Endothelial cell of umbilical vein (primary cell): ENCODE results near the gene SPRED1. TPM values are rescaled to one million over a fixed set of nuclear protein-coding genes. Genes with fewer than 3 reads are reported as not detected.

Source experiments
- BruUV-seq: library from RNA; stranded (reverse); fragments of 400-500 nt; replicated peaks from 2 replicates; lab custom pipeline; 2021; lab: Mats Ljungman, UMichigan
- CTCF ChIA-PET: fragments of 300-600, 350-600 bp; sonication (Branson Sonifier 250); formaldehyde crosslinking; loops from one replicate; lab custom pipeline; 2021; ENCODE audit warnings: antibody characterized with exemption, inconsistent platforms; lab: Charles Lee
- POLR2A ChIA-PET: fragments of 300-600, 350-600 bp; sonication (Branson Sonifier 250); formaldehyde crosslinking; loops from one replicate; lab custom pipeline; 2021; ENCODE audit warnings: antibody characterized with exemption, inconsistent platforms; lab: Charles Lee
- DNase-seq: peaks from one replicate; pipeline ENCODE4 v3.0.0-alpha.2; 2011; ENCODE audit warnings: low read depth, low spot score
- FAIRE-seq: peaks from 2 replicates; lab custom pipeline; 2011; peaks lifted over from hg19 to GRCh38; lab: Jason Lieb, UNC
- H2AFZ ChIP-seq: 2 replicates; pipeline ENCODE4 v1.6.0; 2012; ENCODE audit warnings: low read depth, low read length, control low read depth, inconsistent platforms
- H3K27ac ChIP-seq: 2 replicates; pipeline ENCODE4 v1.5.1; 2011; ENCODE audit warnings: low read depth, mild to moderate bottlenecking, control low read depth, low read length, moderate library complexity; ENCODE audit not compliant: insufficient read depth
- H3K27me3 ChIP-seq, 2 experiments: 2 replicates each; pipeline versions ENCODE4 v1.6.0 to v1.6.1; 2011; ENCODE audit warnings: low read length in 2 of 2, mixed read lengths in 1 of 2; ENCODE audit not compliant: control insufficient read depth in 2 of 2, insufficient read depth in 2 of 2
- H3K36me3 ChIP-seq, 2 experiments: 2 replicates in 1 of 2; 3 replicates in 1 of 2; pipeline ENCODE4 v1.5.1; 2011; ENCODE audit warnings: low read length in 2 of 2, mild to moderate bottlenecking in 1 of 2, moderate library complexity in 1 of 2; ENCODE audit not compliant: control insufficient read depth in 2 of 2, insufficient read depth in 2 of 2; ENCODE audit errors: extremely low read depth in 1 of 2
- H3K4me1 ChIP-seq: 3 replicates; pipeline ENCODE4 v1.5.1; 2011; ENCODE audit warnings: mild to moderate bottlenecking, low read length; ENCODE audit not compliant: control insufficient read depth, insufficient read depth; ENCODE audit errors: extremely low read depth
- H3K4me2 ChIP-seq: 2 replicates; pipeline ENCODE4 v1.6.1; 2011; ENCODE audit warnings: low read length, control low read depth, mixed read lengths; ENCODE audit not compliant: insufficient read depth
- H3K4me3 ChIP-seq, 3 experiments: fragments of 200-600 bp in 1 of 3; sonication (generic), shearing (Covaris generic) in 1 of 3; replicated peaks in 1 of 3; 2 replicates each; pipeline ENCODE4 v1.5.1; 2011 to 2016; ENCODE audit warnings: control low read depth in 3 of 3, low read length in 3 of 3, mild to moderate bottlenecking in 2 of 3, inconsistent platforms in 1 of 3, low read depth in 1 of 3, moderate library complexity in 1 of 3; ENCODE audit not compliant: insufficient read depth in 1 of 3
- H3K79me2 ChIP-seq: 2 replicates; pipeline ENCODE4 v1.6.0; 2012; ENCODE audit warnings: low read length, inconsistent platforms; ENCODE audit not compliant: control insufficient read depth, insufficient read depth
- H3K9ac ChIP-seq: replicated peaks from 2 replicates; pipeline ENCODE3; 2011; ENCODE audit warnings: low read length, control low read depth; ENCODE audit not compliant: insufficient read depth; ENCODE audit errors: extremely low read depth
- H3K9me1 ChIP-seq: replicated peaks from 3 replicates; pipeline ENCODE4 v1.6.0; 2011; ENCODE audit warnings: mild to moderate bottlenecking, low read length; ENCODE audit not compliant: control insufficient read depth, insufficient read depth; ENCODE audit errors: extremely low read depth
- H3K9me3 ChIP-seq: replicated peaks from 2 replicates; pipeline ENCODE4 v1.5.1; 2012; ENCODE audit warnings: low read length, inconsistent platforms; ENCODE audit not compliant: control insufficient read depth, insufficient read depth
- H4K20me1 ChIP-seq: replicated peaks from 2 replicates; pipeline ENCODE3; 2011; ENCODE audit warnings: mild to moderate bottlenecking, low read length; ENCODE audit not compliant: control insufficient read depth, insufficient read depth; ENCODE audit errors: extremely low read depth
- EZH2 ChIP-seq: IDR thresholded peaks from 2 replicates; pipeline ENCODE4 v1.6.1; 2012; ENCODE audit warnings: borderline replicate concordance, low read depth, mild to moderate bottlenecking, moderate library complexity, low read length, inconsistent platforms; ENCODE audit not compliant: severe bottlenecking
- FOS ChIP-seq: IDR thresholded peaks from 2 replicates; pipeline ENCODE4 v1.6.1; 2011; ENCODE audit warnings: mild to moderate bottlenecking, low read length, moderate library complexity, borderline replicate concordance; ENCODE audit not compliant: insufficient read depth
- GATA2 ChIP-seq: IDR thresholded peaks from 2 replicates; pipeline ENCODE4 v1.7.0; 2011; ENCODE audit warnings: low read depth, mild to moderate bottlenecking, moderate library complexity, mixed read lengths, low read length; ENCODE audit not compliant: insufficient read length, insufficient read depth
- JUN ChIP-seq: IDR thresholded peaks from 2 replicates; pipeline ENCODE4 v1.6.1; 2011; ENCODE audit warnings: borderline replicate concordance, low read depth; ENCODE audit not compliant: insufficient read length, insufficient read depth
- MYC ChIP-seq: IDR thresholded peaks from one replicate; pipeline ENCODE4 v1.6.1; 2011; ENCODE audit warnings: mild to moderate bottlenecking, low read depth, low read length
- POLR2A ChIP-seq: IDR thresholded peaks from 2 replicates; pipeline ENCODE4 v1.6.1; 2012; ENCODE audit warnings: low read depth, mild to moderate bottlenecking, control low read depth, low read length
- POLR2AphosphoS5 ChIP-seq: IDR thresholded peaks from 2 replicates; pipeline ENCODE4 v1.6.1; 2012; ENCODE audit warnings: low read depth, mild to moderate bottlenecking, control low read depth, low read length, moderate library complexity; ENCODE audit not compliant: insufficient read depth
- dilution Hi-C: fragments of 300-500 bp; cut with MboI; formaldehyde crosslinking; loops from one replicate; pipeline ENCODE4 v1.15.0; 2019; ENCODE audit warnings: low sequenced_read_pairs; ENCODE audit not compliant: extremely low pct_ligation_motif_present
- intact Hi-C: fragments of 100-400 bp; cut with micrococcal nuclease; formaldehyde crosslinking; loops from one replicate; pipeline ENCODE4 v1.10.0; 2022
- polyA plus RNA-seq, 4 experiments: library from polyadenylated mRNA; depleted of rRNA in 3 of 4; stranded (reverse) in 3 of 4; unstranded in 1 of 4; fragments of >200 nt; gene quantifications; 2 replicates each; pipeline versions ENCODE4 v1.2.1 to v1.2.3, GENCODE V29; 2011 to 2012; ENCODE audit warnings: missing spikeins in 1 of 4
- total RNA-seq: library from RNA; stranded (reverse); gene quantifications from 2 replicates; pipeline ENCODE4 v1.2.3, GENCODE V29; 2021
- TF ChIP-seq, protein P1 (sequence below): IDR thresholded peaks from 2 replicates; pipeline ENCODE4 v1.6.1; 2011; ENCODE audit not compliant: insufficient read depth, insufficient read length
- TF ChIP-seq, protein P2 (sequence below), 2 donors: IDR thresholded peaks; 1 replicate in 1 of 2; 2 replicates in 1 of 2; pipeline ENCODE4 v1.5.1; 2011; ENCODE audit warnings: low read length in 2 of 2, mild to moderate bottlenecking in 2 of 2, moderate library complexity in 2 of 2, control low read depth in 1 of 2, inconsistent platforms in 1 of 2, low read depth in 1 of 2; ENCODE audit not compliant: insufficient read depth in 1 of 2; ENCODE audit errors: extremely low read depth in 1 of 2

Gene SPRED1
- total and polyA plus RNA-seq, 2 donors (not counting 3 experiments of a cell fraction or from before 2014, with no cell fraction given) = 1.3 to 10.7 TPM

DNA sequence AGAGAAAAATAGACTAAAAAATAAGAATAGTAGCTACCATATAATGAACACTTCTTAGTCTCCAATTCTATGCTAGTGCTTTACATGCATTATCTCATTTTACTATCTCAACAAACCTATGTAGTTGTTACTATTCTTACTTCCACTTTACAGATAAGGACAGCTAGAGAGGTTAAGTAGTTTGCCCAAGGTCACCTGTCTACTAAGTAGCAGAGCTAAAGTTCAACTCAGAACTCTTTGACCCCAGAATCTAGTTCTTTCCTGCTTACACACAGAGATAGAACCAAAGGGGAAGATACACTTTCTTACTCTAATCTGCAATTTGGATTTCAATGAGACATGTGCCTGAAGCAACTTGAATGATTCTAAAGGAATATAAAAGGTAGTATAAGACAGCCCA, 24.7 kb upstream of the SPRED1 start:
- Histone ChIP-seq H3K79me2 (no peaks in the 10 kb centered on the region), H3K9me3 (no peaks in the 10 kb centered on the region), H3K9ac (no peak overlapping the region), H3K36me3 (no peaks in the 10 kb centered on the region), H3K4me3 (no peak overlapping the region), H4K20me1 (no peaks in the 10 kb centered on the region), H2AFZ (no peak overlapping the region), H3K4me1 (peaks cover 6% of the 10 kb centered on the region), H3K27ac (no peak overlapping the region), H3K9me1 (no peaks in the 10 kb centered on the region), H3K27me3 (peaks cover 0 to 2% of the 10 kb centered on the region in 2 experiments), H3K4me2 (no peak overlapping the region)
- dilution Hi-C loops (no loop called here), intact Hi-C loops (no loop called here)
- no TSS peak for BruUV-seq
- ChIA-PET POLR2A (no interaction called here), CTCF (interaction anchor here (0.8 to 1.6 kb wide), 3 partner anchors 14 to 23 kb away, joined by 3 to 4 read pairs (median 4); no protein-coding TSS in a partner anchor)
- FAIRE-seq = no peak
- DNase-seq = no peak
- TF ChIP-seq, protein P1, sequence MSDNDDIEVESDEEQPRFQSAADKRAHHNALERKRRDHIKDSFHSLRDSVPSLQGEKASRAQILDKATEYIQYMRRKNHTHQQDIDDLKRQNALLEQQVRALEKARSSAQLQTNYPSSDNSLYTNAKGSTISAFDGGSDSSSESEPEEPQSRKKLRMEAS = no peak
- TF ChIP-seq POLR2AphosphoS5 (no peak), JUN (no peak), FOS (no peak), POLR2A (no peak), GATA2 (no peak), MYC (no peak), EZH2 (no peak)
- TF ChIP-seq, protein P2, sequence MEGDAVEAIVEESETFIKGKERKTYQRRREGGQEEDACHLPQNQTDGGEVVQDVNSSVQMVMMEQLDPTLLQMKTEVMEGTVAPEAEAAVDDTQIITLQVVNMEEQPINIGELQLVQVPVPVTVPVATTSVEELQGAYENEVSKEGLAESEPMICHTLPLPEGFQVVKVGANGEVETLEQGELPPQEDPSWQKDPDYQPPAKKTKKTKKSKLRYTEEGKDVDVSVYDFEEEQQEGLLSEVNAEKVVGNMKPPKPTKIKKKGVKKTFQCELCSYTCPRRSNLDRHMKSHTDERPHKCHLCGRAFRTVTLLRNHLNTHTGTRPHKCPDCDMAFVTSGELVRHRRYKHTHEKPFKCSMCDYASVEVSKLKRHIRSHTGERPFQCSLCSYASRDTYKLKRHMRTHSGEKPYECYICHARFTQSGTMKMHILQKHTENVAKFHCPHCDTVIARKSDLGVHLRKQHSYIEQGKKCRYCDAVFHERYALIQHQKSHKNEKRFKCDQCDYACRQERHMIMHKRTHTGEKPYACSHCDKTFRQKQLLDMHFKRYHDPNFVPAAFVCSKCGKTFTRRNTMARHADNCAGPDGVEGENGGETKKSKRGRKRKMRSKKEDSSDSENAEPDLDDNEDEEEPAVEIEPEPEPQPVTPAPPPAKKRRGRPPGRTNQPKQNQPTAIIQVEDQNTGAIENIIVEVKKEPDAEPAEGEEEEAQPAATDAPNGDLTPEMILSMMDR (IDR thresholded peaks at IDR 0.05; ENCODE audit: extremely low read depth in 1 of 2, insufficient read depth in 1 of 2, low read depth in 1 of 2, low read length in 2 of 2) = no peak
